SK-N-MC (cell line): ENCODE data around the gene COG5.

Source experiments
- DNase-seq: peaks from one replicate; pipeline ENCODE4 v3.0.0-alpha.2; 2011; ENCODE audit warnings: low read depth, low spot score
- H3K27ac ChIP-seq: fragments of 200-600 bp; sonication (generic); 2 replicates; pipeline ENCODE4 v1.5.1; 2016; ENCODE audit warnings: mixed run types
- H3K36me3 ChIP-seq: fragments of 200-600 bp; sonication (generic); 2 replicates; pipeline ENCODE4 v1.6.1; 2017; ENCODE audit warnings: antibody characterized with exemption, low read length, mixed read lengths; ENCODE audit not compliant: insufficient read depth
- H3K4me3 ChIP-seq: fragments of 200-600 bp; sonication (generic); 2 replicates; pipeline ENCODE4 v1.5.1; 2016
- H3K9ac ChIP-seq: fragments of 200-600 bp; sonication (generic); 2 replicates; pipeline ENCODE4 v1.8.0; 2017; ENCODE audit warnings: mixed run types, mixed read lengths; ENCODE audit not compliant: insufficient read length
- H3K9me3 ChIP-seq: fragments of 200-600 bp; sonication (generic); 2 replicates; pipeline ENCODE4 v1.6.1; 2017; ENCODE audit warnings: low read depth, mild to moderate bottlenecking, antibody characterized with exemption, low read length, moderate library complexity, mixed read lengths
- EZH2 ChIP-seq: fragments of 200-600 bp; sonication (generic); IDR thresholded peaks from one replicate; pipeline ENCODE4 v1.6.1; 2017; ENCODE audit warnings: antibody characterized with exemption
- FOXP2 ChIP-seq: optimal IDR thresholded peaks from 2 replicates; pipeline ENCODE3; 2011; ENCODE audit warnings: mild to moderate bottlenecking, moderate library complexity; ENCODE audit not compliant: insufficient read depth; ENCODE audit errors: extremely low read length, control extremely low read depth
- POLR2AphosphoS5 ChIP-seq: IDR thresholded peaks from 2 replicates; pipeline ENCODE4 v1.6.1; 2012; ENCODE audit warnings: mild to moderate bottlenecking, low read depth, low read length, borderline replicate concordance

The COG5 gene

DNA sequence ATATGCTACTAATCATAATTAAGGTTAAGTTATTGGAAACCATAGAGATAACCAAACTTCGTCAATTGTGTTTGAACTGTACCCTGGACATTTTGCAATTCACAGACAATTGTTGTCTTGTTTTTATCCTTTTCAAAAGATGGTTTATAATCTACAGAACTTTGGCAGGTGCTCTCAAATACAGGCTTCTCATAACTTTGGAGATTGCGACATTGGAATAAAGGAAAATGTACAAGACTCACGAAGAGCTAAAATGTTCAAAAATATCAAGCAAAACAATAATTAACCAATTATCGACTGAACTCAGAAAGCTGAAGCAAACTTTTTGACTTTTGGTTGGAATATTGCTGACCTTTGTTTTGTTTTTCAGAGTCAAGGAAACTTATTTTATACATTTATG, 182.3 kb downstream of the COG5 start:
- TF ChIP-seq FOXP2 (no peak), EZH2 (no peak), POLR2AphosphoS5 (no peak)
- Histone ChIP-seq H3K9me3 (no peaks in the 10 kb centered on the region), H3K9ac (no peak overlapping the region), H3K27ac (no peak overlapping the region), H3K36me3 (no peaks in the 10 kb centered on the region), H3K4me3 (no peak overlapping the region)
- no peak for DNase-seq

- no peaks in the 10 kb centered on the region for H3K36me3 ChIP-seq
- H3K9me3 ChIP-seq: no peaks in the 10 kb centered on the region
- no peak overlapping the region for H3K9ac ChIP-seq
- TF ChIP-seq POLR2AphosphoS5 (no peak), EZH2 (no peak), FOXP2 (no peak)
- no peak for DNase-seq
- no peak overlapping the region for H3K4me3 ChIP-seq
- no peak overlapping the region for H3K27ac ChIP-seq
These were observed 190.4 kb downstream of the COG5 start for GRCh38 chr7:107373354-107373753.

DNA sequence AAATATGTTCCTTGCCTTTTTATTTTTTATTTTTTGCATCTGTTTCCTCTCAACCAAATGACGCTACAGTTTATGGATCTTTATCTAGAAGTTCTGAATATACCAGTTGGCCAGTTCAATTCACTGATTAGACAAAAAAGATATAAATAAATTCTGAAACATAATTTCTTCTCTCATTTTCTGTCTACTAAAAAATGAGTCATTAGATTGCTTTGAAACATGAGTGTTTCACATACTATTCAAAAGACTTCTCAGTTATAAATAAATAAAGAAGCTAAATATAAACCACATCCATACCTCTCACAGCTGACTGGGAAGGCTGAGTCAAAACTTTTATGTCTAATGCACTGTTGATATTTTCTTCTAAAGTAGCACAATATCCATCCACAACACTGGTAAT, 191.4 kb downstream of the COG5 start:
- H3K27ac ChIP-seq: no peak overlapping the region
- TF ChIP-seq POLR2AphosphoS5: no peak
- no peak for TF ChIP-seq FOXP2
- TF ChIP-seq EZH2: no peak
- no peaks in the 10 kb centered on the region for H3K9me3 ChIP-seq
- no peak for DNase-seq
- H3K36me3 ChIP-seq: no peaks in the 10 kb centered on the region
- H3K4me3 ChIP-seq: no peak overlapping the region
- H3K9ac ChIP-seq: no peak overlapping the region

DNA sequence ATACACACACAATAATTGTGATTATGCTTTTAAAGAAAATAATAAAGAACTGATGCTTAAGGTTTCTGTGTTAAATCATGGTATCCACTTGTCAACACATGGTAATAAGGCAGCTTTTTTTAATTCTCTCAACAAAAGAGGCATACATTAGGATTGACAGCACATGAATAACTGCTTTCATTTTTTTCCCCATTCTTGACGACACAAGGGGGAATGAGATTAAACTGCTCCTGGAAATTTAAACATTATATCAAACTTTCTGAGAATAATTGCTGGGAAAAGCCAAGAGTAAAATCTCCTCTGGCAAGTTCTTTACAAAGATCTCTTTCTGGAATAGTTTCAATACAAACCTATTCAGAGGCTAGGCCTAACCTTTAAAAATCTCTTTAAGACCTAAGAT, 192.9 kb downstream of the COG5 start:
- Histone ChIP-seq H3K4me3 (no peak overlapping the region), H3K9me3 (no peaks in the 10 kb centered on the region), H3K27ac (peak overlapping the region; percentile 65; the same call in 1 of the 2 replicates), H3K9ac (no peak overlapping the region), H3K36me3 (no peaks in the 10 kb centered on the region)
- no peak for DNase-seq
- TF ChIP-seq POLR2AphosphoS5 (no peak), EZH2 (no peak), FOXP2 (no peak)

DNA sequence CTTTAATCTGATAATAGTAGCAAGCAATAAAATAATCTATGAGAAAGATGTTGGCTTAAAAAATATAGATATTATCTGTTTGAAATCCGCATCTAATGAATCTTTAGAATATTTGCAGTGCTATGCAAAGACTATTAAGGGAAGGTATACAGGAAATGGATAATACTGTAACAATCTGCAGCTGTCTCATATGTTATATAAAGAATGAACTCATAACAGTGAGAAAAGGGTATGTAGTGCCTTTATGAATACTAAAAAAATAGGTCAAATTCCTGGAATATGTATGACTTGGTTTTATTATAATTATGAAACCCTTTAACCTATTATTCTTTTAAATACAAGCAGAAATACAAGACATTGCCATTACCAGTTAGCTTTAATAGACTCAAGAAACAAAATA, 198.9 kb downstream of the COG5 start:
- Histone ChIP-seq H3K9ac (no peak overlapping the region), H3K4me3 (no peak overlapping the region), H3K9me3 (no peaks in the 10 kb centered on the region), H3K27ac (peak overlapping the region; percentile 4; the same call in 1 of the 2 replicates), H3K36me3 (peaks cover 20% of the 10 kb centered on the region; the same call in 1 of the 2 replicates)
- no peak for DNase-seq
- TF ChIP-seq EZH2 (no peak), POLR2AphosphoS5 (no peak), FOXP2 (no peak)

- H3K9me3 ChIP-seq: no peaks in the 10 kb centered on the region
- H3K9ac ChIP-seq: no peak overlapping the region
- peaks cover 26% of the 10 kb centered on the region; the same call in 1 of the 2 replicates for H3K36me3 ChIP-seq
- H3K4me3 ChIP-seq: no peak overlapping the region
- TF ChIP-seq EZH2 (no peak), POLR2AphosphoS5 (no peak)
- no peak overlapping the region for H3K27ac ChIP-seq
- DNase-seq: no peak
These were observed 204.0 kb downstream of the COG5 start for GRCh38 chr7:107359520-107360316.

DNA sequence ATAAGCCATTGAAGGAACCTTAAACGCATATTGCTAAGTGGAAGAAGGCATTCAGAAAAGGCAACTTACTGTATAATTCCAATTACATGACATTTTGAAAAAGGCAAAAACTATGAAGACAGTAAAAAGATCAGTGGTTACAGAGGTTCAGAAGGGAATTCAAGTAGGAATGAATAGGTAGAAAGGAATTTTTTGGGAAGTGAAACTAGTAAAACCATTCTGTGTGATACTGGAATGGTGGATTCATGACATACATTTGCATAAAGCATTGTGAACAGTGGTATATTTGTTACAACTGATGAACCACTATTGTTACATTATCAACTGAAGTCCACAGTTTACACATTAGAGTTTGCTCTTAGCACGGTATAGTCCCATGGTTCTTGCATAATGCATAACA, 208.1 kb downstream of the COG5 start:
- no peak for TF ChIP-seq POLR2AphosphoS5
- TF ChIP-seq EZH2: no peak
- TF ChIP-seq FOXP2: no peak
- no peaks in the 10 kb centered on the region for H3K9me3 ChIP-seq
- no peak for DNase-seq
- no peak overlapping the region for H3K27ac ChIP-seq
- no peak overlapping the region for H3K9ac ChIP-seq
- H3K36me3 ChIP-seq: peaks cover 14% of the 10 kb centered on the region; the same call in 1 of the 2 replicates
- no peak overlapping the region for H3K4me3 ChIP-seq

DNA sequence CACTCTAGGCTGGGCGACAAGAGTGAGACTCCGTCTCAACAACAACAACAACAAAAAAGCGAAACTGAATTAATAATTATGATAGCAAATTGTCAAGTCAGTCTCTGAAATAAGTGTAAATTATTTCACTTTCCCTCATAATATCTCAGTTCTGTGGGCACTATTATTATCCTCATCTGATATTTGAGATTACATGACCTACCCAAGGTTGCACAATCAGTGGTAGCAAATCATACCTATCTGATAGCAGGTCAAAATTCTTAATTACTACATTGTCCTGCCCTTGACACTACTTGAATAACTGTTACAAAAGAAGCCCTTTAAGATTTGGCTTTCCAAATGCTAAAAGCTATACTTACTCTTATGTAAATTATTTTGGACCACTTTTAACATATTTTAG, 209.1 kb downstream of the COG5 start:
- H3K9ac ChIP-seq: no peak overlapping the region
- no peaks in the 10 kb centered on the region for H3K9me3 ChIP-seq
- H3K27ac ChIP-seq: no peak overlapping the region
- no peak overlapping the region for H3K4me3 ChIP-seq
- no peak for DNase-seq
- peaks cover 4% of the 10 kb centered on the region; the same call in 1 of the 2 replicates for H3K36me3 ChIP-seq
- TF ChIP-seq EZH2: no peak
- TF ChIP-seq POLR2AphosphoS5: no peak
- TF ChIP-seq FOXP2: no peak
